HG03108 (cell line): ENCODE data around the gene EVI5L.
"Not testable (repeated sequence)": the region's sequence is repeated elsewhere in the genome, so short reads cannot be mapped to it uniquely, and the experiment has no call there.

Experiments used
- ATAC-seq: cut with Tn5 transposase; IDR thresholded peaks from one replicate; pipeline ENCODE4 v1.9.1; 2021; ENCODE audit warnings: moderate library complexity; ENCODE audit not compliant: unreplicated experiment

EVI5L gene

GRCh38 chr19:7845390-7846154, 15.6 kb downstream of the EVI5L start:
- ATAC-seq: no peak

GRCh38 chr19:7846155-7846646, 16.2 kb downstream of the EVI5L start:
- no peak for ATAC-seq

GRCh38 chr19:7847664-7848063, 17.6 kb downstream of the EVI5L start:
- no peak for ATAC-seq

GRCh38 chr19:7848779-7849457, 18.9 kb downstream of the EVI5L start:
- ATAC-seq: no peak

GRCh38 chr19:7849631-7849999, 19.6 kb downstream of the EVI5L start:
- no peak for ATAC-seq

- ATAC-seq: no peak
These were observed 20.2 kb downstream of the EVI5L start for GRCh38 chr19:7850000-7850813.

- ATAC-seq: no peak
These were observed 21.1 kb downstream of the EVI5L start for GRCh38 chr19:7850945-7851622.

GRCh38 chr19:7851623-7852500, 21.8 kb downstream of the EVI5L start:
- ATAC-seq: no peak

GRCh38 chr19:7852851-7853769, 23.1 kb downstream of the EVI5L start:
- ATAC-seq: no peak

GRCh38 chr19:7853770-7854128, 23.7 kb downstream of the EVI5L start:
- no peak for ATAC-seq

- ATAC-seq: no peak
These were observed 25.5 kb downstream of the EVI5L start for GRCh38 chr19:7855426-7856108.

GRCh38 chr19:7856109-7856591, 26.1 kb downstream of the EVI5L start:
- no peak for ATAC-seq

- no peak for ATAC-seq
These were observed 27.0 kb downstream of the EVI5L start for GRCh38 chr19:7856679-7857663.

GRCh38 chr19:7857727-7858108, 27.7 kb downstream of the EVI5L start:
- ATAC-seq: no peak

GRCh38 chr19:7858109-7858770, 28.2 kb downstream of the EVI5L start:
- ATAC-seq: no peak

- ATAC-seq: not testable (repeated sequence)
These were observed 29.1 kb downstream of the EVI5L start for GRCh38 chr19:7859087-7859486.
